HG03280 (cell line): ENCODE results near the gene GSTA3.
"Not testable (repeated sequence)": the region's sequence is repeated elsewhere in the genome, so short reads cannot be mapped to it uniquely, and the experiment has no call there.

Experiments
- ATAC-seq: cut with Tn5 transposase; IDR thresholded peaks from one replicate; pipeline ENCODE4 v1.9.1; 2021; ENCODE audit warnings: mild to moderate bottlenecking, moderate library complexity; ENCODE audit not compliant: unreplicated experiment

Gene GSTA3

DNA sequence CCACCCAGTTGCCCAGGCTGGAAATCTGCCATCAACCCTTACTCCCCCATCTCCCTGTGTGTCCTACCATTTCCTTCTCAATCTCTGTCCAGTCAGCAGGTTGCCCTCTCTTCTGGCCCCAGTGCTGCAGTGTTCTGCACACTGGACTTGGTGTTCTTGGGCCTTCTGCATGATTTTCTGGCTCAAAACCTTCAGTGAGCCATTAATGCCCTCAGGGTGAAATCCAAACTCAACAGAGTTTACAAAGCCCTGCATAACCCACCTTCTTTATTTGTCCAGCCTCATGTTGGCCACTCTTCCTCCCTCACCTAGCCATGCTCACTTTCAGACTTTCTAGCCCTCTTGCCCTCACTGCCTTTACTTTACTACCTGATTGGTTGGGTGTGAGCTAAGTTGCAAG, 5.0 kb upstream of the GSTA3 start:
- ATAC-seq, result no peak

DNA sequence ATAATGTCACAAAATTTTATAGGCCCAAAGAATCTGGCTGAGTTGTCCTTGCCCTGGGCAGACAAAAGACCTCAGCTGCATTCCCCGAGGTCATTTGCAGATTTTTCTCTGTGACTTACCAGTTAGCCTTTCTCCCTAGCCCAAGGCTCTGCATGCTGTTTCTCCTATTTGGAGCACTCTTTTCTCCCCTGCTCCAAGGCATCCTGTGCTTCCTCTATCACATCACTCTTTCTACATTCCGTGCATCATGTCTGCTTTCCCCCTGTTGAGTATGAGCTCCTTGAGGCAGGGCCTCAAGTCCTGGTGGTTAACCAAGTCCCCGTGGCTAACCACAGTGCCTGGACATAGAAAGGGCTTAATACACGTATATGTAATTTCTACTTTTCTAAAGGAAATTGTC, 593 bp upstream of the GSTA3 start:
- ATAC-seq, result no peak

DNA sequence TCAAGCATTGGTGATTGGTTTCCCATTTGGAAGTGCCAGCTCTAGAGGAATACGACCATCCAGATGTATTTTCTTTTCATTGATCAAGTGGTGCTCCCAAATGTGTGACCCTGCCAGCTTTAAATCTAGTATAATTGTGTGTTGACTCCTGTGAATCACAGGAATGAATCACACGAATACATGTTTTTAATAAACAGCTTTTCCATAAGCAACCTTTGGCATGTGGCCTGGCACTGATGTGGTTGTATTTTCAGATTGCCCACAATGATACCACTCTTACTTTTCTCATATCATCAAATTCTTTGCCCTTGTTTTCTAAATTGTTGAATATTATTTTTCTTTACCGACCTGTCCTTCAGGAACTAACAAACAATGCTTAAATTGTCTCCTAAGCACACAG, 367 bp downstream of the GSTA3 start:
- no peak for ATAC-seq

DNA sequence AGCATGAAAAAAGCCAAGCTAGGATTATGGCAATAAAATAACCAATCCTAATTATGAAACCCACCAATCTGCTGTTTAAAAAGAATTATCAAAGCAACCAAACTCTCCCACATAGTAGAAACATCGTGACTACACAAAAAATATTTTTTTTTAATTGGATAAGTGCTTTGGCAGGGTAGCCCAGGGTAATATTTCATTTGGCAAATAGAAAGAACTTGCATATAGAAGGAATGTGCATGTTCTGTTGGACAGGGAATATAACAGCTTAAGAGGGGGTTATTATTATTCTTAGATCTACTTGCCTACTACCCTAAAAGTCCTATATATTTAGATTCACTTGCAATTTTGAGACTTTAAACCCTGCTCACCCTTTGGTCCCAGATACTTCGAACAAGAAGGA, 972 bp downstream of the GSTA3 start:
- ATAC-seq, result no peak

DNA sequence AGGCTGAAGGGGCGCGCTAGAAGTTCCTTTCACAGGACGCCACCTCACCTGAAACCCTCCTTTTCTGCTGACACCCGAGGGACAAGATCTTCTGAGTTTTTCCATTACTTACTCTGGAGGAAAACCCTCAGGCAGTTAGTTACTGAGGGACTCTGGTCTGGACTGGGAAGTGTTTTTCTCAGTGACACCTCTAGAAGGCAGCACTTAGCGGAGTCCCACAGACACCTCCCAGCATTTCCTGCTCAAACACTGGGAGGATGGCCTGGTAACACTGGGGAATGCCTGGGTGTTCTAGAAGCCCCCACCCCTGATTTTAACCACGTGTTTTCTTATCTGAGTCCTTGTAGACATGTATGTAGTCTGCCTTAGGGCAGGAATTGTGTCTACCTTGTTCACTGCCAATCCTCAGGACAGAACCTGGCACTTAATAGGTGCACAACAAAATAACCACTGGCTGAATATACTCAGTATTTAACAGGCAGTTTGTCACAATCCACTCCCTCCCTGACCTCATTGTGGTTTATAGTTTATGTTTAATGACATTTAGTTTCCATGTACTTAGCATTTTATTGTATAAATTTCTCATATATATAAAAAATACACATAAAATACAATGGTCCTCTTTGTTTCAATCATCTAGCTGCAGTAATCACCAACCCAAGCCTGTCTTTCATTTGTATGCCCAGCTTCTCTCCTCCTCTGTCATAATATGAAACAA, 4.8 kb downstream of the GSTA3 start:
- no peak for ATAC-seq

DNA sequence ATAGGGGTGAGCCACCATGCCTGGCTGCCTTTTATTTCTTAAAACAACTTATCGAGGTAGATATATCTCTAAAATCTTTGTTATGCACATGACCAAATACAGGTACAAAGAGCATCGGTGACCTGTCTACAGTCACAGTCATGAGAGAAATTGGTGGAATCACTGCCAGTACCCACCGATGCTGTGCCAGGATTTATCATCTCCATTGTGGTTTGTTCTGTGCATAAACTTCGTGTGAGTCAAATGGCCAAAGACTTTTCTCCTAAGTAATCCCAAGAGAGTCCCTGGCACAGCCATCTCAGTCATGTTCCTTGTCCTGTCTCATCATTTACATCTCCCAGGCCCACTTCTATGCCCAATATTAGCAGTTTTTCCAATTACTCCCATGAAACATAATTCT, 9.0 kb downstream of the GSTA3 start:
- ATAC-seq, result no peak

DNA sequence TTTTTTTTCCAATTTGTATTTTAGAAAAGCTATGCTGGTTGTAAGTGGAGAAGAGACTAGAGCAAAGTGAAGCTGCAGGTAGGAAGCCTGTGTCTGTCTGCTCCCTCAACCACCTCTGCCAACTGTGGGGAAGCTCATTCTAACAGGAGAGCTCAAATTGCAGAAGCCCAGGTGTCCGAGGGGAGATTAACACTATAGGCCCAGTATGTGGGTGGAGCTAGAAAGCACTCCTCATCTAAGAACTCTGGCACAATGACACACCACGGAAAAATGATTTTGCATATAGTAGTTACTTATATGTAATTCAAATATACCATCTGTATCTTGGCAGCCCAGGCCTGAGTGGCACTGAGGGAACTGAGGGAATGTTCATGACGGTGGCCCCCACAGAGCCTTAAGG, 13.7 kb downstream of the GSTA3 start:
- not testable (repeated sequence) for ATAC-seq

DNA sequence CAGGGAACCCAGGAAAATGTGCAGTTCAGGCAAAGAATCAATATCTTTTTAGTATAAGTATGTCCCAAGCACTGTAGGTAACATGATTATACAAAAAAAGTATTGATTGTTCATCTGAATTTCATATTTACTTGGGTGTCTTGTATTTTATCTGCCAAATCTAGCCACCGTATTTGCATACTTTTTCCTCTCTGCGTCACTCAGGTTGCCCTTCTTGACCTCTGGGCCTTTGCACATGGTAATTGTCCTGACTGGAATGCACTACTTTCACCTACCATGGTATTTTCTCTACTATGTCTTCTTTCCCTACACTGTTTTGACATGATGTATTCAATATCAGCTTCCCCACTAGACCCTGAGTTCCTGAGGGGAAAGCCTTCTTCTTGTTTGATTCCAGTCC, 15.2 kb downstream of the GSTA3 start:
- ATAC-seq, result no peak

DNA sequence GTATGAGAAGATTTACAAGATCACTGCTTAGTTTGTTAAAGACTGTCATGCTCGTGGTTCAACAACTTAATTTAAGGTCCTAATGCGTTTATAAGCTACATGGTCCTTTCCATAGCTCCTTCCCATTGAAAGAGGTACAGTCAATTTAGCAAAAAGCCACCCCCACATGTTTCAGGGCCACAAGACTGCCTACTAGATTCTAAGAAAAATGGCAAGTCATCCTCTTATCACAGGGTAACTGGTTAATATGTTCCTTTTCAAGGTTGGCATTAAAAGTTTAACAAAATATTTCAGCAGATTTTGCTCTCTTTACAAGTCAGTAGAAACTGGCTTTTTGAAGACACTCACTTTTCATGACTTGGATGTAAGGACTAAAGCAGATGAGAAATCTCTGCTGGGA, 15.7 kb downstream of the GSTA3 start:
- ATAC-seq, result no peak

DNA sequence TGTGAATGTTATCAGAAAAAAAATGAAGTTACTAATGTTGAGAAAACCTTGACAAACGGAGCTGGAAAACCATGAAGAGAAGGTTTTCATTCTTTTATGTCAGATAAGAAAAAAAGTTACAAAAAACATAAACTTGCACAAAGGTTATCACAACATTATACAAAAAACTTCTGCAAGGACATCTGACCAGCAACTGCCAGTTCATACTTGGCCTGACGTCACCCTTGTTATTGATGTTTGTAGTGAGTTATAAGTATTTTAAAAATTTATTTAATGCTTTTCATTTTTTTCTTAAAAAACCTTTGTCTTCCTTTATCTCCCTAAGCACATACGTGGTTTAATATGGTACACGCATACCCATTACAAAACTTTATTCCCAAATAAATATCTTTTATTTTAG, 16.3 kb downstream of the GSTA3 start:
- no peak for ATAC-seq

DNA sequence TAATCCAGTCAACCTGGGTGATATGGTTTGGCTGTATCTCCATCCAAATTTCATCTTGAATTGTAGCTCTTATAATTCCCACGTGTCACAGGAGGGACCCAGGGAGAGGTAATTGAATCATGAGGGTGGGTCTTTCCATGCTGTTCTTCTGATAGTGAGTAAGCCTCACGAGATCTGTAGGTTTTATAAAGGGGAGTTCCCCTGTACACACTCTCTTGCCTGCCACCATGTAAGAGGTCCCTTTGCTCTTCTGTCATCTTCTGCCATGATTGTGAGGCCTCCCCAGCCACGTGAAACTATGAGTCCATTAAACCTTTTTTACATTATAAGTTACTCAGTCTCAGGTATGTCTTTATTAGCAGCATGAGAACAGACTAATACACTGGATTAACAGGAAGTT, 19.5 kb downstream of the GSTA3 start:
- ATAC-seq, result no peak

DNA sequence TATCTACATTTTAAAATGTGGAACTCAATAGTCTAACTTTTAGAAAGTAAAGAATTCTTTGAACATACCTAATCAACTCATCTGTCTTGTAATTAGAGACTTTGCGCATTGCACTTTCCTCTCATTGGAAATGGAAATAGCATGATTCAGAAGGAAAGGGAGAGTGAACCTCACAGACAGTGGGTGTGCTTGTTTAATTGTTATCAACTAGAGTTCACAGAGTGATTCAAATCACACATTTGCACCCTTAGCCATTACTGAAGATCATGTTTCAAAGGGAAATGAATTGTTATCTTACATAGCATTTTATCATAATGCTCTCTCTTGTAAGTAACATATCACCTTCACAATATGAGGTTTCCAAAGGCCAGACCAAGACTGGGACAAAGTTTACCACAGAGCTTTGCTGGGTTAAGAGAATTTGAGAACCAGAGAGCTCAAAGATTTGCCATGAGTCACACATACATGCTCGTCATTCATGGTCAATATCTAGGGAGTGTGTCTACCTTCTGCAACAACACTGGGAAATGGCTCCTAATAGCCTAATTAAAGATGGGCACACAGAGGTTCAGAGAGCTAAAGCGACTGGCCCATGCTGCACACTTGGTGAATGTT, 21.5 kb downstream of the GSTA3 start:
- no peak for ATAC-seq

DNA sequence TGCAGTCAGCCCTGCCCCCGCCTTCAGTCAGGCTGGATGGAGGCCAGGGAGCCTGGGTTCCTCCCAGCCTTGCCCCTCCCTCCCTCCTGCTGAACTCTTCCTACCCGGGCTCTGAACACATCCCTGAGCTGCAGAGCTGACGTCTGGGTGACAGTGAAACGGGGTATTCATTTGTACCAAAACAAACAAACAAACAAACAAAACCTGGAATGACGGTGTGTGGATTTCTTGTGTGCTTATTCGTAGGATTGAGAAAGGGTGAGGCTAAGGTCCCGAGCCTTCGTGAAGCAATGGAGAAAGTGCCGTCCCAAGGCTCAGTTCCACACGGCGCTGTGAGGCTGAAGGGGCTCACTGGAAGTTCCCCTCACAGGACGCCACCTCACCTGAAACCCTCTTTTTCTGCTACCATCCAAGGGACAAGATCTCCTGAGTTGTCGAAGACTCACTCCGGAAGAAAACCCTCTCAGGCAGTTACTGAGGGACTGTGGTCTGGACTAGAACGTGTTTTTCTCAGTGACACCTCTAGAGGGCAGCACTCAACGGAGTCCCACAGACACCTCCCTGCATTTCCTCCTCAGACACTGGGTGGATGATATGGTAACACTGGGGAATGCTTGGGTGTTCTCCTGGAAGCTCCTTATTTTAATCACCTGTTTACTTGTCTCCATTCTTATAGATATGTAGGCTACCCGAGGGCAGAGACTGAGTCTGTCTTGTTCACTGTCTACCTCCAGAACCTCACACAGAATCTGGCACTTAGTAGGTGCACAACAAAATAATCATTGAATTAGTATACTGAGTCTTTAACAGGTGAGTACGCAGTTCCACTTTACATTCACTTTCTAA, 27.3 kb downstream of the GSTA3 start:
- ATAC-seq, result peak; percentile 98

DNA sequence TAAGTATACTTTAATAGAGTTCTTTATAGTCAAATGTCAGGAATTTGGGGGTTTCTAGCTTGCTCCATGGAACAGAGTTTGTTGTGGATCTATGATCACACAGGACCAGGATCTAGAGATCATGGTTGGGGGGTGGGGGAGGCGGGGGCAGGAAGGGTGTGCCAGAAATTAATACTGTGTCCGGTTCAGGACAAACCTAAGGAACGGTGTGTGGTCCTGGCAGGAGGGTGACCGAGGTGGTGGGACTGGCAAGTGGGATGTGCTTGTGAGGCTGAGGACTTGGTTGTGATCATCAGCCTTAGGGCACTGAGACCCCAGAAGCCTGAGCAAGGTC, 27.9 kb downstream of the GSTA3 start:
- no peak for ATAC-seq

DNA sequence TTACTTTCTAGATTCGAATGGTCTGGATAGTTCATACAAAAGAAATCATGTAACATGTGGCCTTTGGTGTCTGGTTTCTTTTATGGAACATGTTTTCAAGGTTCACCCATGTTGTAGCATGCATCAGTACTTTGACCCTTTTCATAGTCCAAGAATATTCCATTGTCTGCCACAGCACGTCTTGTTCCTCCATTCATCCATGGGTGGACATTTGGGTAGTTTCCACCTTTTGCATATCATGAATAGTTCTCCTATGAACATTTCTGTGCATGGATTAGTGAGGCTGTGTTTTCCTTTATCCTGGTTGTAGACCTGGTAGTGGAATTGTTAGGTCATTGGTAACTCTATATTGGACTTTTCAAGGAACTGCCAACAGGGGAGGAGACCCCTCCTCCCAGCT, 31.7 kb downstream of the GSTA3 start:
- no peak for ATAC-seq

DNA sequence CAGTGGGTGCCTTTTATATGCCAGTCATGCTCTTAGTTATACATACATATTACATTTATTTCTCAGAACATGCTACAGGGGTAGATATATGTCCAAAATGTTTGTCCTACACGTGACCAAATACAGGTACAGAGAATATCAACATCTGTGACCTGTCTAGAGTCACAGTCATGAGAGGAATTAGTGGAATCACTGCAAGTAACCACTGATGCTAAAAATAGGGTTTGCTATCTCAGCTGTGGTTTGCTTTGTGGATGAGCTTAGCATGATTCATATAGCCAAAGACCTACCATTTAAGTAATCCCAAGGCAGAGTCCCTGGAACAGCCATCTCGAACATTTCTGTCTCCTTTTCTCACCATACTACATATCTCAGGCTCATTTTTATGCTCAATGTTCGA, 32.3 kb downstream of the GSTA3 start:
- no peak for ATAC-seq

DNA sequence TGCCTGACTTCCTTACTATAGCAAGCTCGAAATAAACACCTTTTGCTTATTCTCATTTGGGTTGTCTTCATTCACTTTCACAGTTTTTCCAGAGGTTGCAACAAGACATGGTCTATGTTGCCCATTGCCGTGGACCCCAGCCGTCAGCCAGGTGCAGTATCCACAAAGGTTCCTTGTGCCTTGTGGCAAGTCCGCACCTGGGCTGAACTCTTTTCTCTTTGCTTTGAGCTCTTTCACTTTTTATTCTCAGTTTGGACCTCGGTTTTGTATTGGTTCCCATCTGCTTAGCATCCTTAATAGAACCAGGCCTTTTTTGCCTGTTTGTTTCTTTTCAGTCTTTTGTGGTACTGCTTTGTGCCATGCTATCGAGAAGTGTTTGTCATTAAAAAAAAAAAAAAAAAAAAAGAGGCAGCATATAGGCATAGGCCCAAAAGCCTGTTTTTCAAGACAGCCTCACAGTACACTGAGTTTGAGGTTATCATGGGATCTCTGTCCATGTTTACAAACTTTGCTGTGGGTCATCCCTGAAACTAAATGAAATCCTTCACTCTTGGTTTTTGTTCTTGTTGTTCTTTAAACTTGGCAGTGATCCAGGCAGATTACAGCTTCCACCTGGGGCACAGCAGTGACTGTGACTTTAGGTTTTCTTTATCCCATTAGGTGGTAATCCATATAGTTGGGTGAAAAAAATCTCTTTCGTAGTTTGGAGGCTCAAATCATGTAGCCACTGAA, 33.3 kb downstream of the GSTA3 start:
- ATAC-seq, result no peak

DNA sequence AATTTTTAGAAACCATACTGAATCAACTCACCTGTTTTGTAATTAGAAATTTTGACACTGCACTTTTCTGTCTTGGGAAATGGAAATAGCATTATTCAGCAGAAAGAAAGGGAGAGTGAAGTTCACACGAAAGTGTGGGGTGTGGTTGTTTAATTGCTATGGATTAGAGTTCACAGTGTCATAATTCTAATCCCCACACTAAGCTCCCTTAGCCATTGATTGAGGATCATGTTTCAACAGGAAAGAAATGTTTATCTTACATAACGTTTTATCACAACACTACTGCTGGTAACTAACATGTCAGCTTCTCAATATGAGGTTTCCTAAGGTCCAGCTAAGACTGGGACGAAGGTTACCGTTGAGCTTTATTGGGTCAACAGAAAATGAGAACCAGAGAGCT, 37.5 kb downstream of the GSTA3 start:
- no peak for ATAC-seq

DNA sequence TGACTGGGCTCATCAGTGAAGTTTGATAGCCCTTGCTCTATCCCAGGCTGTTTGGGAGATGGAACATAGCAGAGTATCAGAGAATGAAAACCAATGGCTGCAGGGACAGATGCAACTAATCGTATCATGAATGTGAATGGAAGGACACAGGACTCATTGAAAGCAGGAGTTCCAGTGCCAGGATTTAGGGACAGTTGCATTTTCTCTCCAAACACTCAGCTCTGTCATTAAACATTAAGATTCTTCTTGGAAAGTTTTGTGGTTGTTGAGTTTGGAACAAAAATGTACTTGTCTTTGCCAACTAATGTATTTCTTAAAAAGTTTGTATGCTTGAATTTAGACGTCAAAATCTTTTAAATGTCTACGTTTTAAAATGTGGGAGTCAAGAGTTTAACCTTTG, 37.9 kb downstream of the GSTA3 start:
- ATAC-seq, result no peak

DNA sequence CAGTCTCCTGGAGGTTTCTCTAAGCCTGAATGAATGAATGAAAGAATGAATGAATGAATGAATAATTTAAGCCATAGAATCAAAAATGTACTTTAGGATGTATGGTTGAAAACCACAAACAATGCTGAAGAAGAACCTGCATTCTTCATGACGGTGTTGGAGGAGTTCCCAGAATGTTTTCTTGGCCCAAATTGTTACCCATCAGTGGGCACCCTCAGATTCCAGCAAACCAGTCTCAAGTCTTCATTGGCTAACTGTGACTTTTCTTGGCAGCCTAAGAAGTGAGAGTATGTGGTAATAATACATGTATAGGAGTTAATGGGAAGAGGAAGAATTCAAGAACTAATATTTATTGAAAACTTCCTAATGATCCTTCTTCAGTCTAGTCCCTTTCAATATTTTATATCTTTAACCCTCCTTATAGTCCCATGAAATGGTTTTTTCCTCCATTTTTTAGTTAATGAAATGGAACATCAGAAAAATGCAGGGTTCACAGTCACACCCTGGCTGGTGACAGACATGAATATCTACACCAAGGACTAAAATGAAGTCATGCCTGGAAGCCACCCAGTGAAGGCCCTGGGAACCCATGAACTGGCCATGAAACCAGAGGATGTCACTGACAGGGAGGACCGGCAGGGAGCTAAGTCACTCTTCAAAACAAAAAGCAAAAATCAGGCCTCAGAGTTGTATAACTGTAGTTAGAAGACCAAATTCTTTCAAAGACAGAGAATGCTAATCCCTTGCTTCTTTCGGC, 39.0 kb downstream of the GSTA3 start:
- not testable (repeated sequence) for ATAC-seq

DNA sequence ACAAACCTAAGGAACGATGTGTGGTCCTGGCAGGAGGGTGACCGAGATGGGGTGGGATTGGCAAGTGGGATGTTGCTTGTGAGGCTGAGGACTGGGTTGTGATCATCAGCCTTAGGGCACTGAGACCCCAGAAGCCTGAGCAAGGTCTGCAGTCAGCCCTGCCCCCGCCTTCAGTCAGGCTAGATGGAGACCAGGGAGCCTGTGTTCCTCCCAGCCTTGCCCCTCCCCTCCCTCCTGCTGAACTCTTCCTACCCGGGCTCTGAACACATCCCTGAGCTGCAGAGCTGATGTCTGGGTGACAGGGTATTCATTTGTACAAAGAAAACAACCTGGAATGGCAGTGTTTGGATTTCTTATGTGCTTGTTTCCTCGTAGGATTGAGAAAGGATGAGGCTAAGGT, 40.6 kb downstream of the GSTA3 start:
- ATAC-seq, result not testable (repeated sequence)
